Testis (tissue), 2 donors: ENCODE measurements around the gene DDX47.

Experiments used
- POLR2A ChIP-seq: fragments of 450-650 bp; IDR thresholded peaks from one replicate; pipeline ENCODE4 v1.6.1; 2017; ENCODE audit warnings: antibody characterized with exemption, mild to moderate bottlenecking, moderate library complexity
- TF ChIP-seq, protein P1 (sequence below), 3 experiments: fragments of 450-650 bp in 2 of 3; fragments of 200-600 bp in 1 of 3; sonication (generic) in 1 of 3; IDR thresholded peaks; one replicate each; pipeline ENCODE4 v1.5.1; 2016 to 2019; ENCODE audit warnings: antibody characterized with exemption in 3 of 3, mild to moderate bottlenecking in 2 of 3, moderate library complexity in 1 of 3

- TF ChIP-seq POLR2A: no peak
- TF ChIP-seq, protein P1, sequence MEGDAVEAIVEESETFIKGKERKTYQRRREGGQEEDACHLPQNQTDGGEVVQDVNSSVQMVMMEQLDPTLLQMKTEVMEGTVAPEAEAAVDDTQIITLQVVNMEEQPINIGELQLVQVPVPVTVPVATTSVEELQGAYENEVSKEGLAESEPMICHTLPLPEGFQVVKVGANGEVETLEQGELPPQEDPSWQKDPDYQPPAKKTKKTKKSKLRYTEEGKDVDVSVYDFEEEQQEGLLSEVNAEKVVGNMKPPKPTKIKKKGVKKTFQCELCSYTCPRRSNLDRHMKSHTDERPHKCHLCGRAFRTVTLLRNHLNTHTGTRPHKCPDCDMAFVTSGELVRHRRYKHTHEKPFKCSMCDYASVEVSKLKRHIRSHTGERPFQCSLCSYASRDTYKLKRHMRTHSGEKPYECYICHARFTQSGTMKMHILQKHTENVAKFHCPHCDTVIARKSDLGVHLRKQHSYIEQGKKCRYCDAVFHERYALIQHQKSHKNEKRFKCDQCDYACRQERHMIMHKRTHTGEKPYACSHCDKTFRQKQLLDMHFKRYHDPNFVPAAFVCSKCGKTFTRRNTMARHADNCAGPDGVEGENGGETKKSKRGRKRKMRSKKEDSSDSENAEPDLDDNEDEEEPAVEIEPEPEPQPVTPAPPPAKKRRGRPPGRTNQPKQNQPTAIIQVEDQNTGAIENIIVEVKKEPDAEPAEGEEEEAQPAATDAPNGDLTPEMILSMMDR (IDR thresholded peaks at IDR 0.05): no peak
Measured at GRCh38 chr12:12871587-12872138, 58.5 kb downstream of the DDX47 start.
